ENCODE data around the gene NABP2. TPM values are rescaled to one million over a fixed set of nuclear protein-coding genes. Genes with fewer than 3 reads are reported as not detected.
"Not testable (repeated sequence)": the region's sequence is repeated elsewhere in the genome, so short reads cannot be mapped to it uniquely, and the experiment has no call there.

NABP2 gene
- total RNA-seq, 1 donor, result 26.8 TPM

DNA sequence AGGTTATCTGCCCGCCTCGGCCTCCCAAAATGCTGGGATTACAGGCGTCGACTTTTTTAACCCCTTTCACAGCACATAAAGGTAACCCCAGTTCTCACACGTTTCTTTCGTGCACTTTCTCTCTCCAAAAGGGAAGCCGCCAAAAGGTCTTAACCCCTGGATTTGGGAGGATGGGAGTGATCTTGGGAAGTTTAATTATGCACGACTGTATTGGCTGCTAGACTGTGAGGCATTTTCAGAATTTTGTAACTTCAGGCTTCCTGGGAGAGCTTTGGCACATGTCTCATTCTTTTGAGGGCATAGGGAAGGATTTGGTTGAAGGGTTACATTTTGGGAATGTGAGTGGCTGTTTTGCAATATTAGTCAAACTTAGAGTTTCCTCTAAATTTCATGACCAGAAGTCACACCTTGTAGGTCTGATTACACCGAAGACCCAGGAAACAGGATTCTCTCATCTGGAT lies 33.4 kb upstream of the NABP2 start:
- no peaks in the 10 kb centered on the region for H3K27me3 ChIP-seq (ENCODE audit: insufficient read depth, low read length)
- H3K4me3 ChIP-seq (ENCODE audit: insufficient read depth, low read length), result peak overlapping the region; percentile 94
- peaks cover 13% of the 10 kb centered on the region for H4K20me1 ChIP-seq (ENCODE audit: insufficient read depth, low read length)
- peak overlapping the region; percentile 66 for H2AFZ ChIP-seq (ENCODE audit: low read length)
- DNase-seq (ENCODE audit: insufficient read length, low spot score, missing footprints), result no peak
- peaks cover 34% of the 10 kb centered on the region for H3K79me2 ChIP-seq (ENCODE audit: insufficient read depth, low read length)
- peaks cover 4% of the 10 kb centered on the region for H3K36me3 ChIP-seq (ENCODE audit: insufficient read depth, low read length)
- peak overlapping the region; percentile 98 for H3K4me2 ChIP-seq (ENCODE audit: insufficient read depth, low read length)
- H3K9me3 ChIP-seq (ENCODE audit: low read depth, low read length), result no peaks in the 10 kb centered on the region
- H3K27ac ChIP-seq (ENCODE audit: low read depth, low read length), result no peak overlapping the region
- TF ChIP-seq, protein P1, sequence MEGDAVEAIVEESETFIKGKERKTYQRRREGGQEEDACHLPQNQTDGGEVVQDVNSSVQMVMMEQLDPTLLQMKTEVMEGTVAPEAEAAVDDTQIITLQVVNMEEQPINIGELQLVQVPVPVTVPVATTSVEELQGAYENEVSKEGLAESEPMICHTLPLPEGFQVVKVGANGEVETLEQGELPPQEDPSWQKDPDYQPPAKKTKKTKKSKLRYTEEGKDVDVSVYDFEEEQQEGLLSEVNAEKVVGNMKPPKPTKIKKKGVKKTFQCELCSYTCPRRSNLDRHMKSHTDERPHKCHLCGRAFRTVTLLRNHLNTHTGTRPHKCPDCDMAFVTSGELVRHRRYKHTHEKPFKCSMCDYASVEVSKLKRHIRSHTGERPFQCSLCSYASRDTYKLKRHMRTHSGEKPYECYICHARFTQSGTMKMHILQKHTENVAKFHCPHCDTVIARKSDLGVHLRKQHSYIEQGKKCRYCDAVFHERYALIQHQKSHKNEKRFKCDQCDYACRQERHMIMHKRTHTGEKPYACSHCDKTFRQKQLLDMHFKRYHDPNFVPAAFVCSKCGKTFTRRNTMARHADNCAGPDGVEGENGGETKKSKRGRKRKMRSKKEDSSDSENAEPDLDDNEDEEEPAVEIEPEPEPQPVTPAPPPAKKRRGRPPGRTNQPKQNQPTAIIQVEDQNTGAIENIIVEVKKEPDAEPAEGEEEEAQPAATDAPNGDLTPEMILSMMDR (IDR thresholded peaks at IDR 0.05; ENCODE audit: extremely low read depth, low read depth, low read length), result no peak
- H3K4me1 ChIP-seq (ENCODE audit: insufficient read depth, low read length), result peaks cover 23% of the 10 kb centered on the region

DNA sequence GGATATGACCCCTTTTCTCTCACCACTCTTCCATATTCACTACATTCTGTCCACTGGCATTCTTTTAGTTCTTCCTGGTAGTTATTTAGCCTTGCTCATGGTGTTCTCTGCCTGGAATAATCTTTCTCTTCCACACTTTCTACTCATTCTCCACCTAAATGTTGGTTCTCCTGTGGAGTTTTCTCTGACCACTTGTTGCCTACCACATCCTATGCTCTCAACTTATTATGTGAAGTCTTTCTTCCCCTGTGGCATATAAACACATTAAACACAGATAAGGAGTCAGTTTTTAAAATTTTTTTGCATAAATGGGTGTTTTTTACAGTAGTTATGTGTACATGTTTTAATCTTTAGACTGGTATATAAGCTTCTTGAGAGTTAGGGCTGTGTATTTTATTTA lies 31.6 kb upstream of the NABP2 start:
- Histone ChIP-seq H2AFZ (ENCODE audit: low read length) (no peak overlapping the region), H3K9me3 (ENCODE audit: low read depth, low read length) (no peaks in the 10 kb centered on the region)
- TF ChIP-seq, protein P1 (IDR thresholded peaks at IDR 0.05; ENCODE audit: extremely low read depth, low read depth, low read length), result no peak

DNA sequence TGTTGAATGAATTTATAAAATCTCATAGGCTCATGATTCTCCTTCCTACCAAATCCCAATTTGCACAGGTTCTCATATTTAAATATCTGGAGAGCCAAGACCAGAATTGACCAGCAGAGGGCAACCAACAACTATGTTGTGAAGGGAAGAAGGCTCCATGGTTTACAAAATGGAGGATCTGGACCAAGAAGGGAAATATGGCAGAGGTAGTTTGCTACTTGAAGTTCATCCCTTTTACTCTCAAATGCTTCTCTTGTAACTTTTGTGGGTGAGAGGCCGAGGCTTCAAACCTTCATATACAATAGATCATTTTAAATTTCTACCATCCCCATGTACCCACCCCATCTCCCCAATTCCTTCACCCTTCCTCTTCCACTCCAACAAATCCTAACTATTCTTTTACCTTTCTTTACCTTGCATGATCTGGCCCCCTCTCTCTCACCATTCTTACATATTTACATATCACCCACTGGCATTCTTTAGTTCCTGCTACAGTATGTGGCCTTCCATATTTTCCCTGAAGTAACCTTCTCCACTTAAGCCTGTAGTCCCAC lies 31.0 kb upstream of the NABP2 start:
- no peak overlapping the region for H3K27ac ChIP-seq (ENCODE audit: low read depth, low read length)
- peaks cover 25% of the 10 kb centered on the region for H3K4me1 ChIP-seq (ENCODE audit: insufficient read depth, low read length)
- no peaks in the 10 kb centered on the region for H3K9me3 ChIP-seq (ENCODE audit: low read depth, low read length)
- TF ChIP-seq, protein P1 (IDR thresholded peaks at IDR 0.05; ENCODE audit: extremely low read depth, low read depth, low read length), result peak; percentile 87
- DNase-seq (ENCODE audit: insufficient read length, low spot score, missing footprints), result peak; percentile 90
- peak overlapping the region; percentile 78 for H2AFZ ChIP-seq (ENCODE audit: low read length)
- no peaks in the 10 kb centered on the region for H3K27me3 ChIP-seq (ENCODE audit: insufficient read depth, low read length)
- H3K36me3 ChIP-seq (ENCODE audit: insufficient read depth, low read length), result no peaks in the 10 kb centered on the region
- H3K4me3 ChIP-seq (ENCODE audit: insufficient read depth, low read length), result no peak overlapping the region
- H3K4me2 ChIP-seq (ENCODE audit: insufficient read depth, low read length), result no peak overlapping the region
- peaks cover 6% of the 10 kb centered on the region for H4K20me1 ChIP-seq (ENCODE audit: insufficient read depth, low read length)
- H3K79me2 ChIP-seq (ENCODE audit: insufficient read depth, low read length), result peaks cover 14% of the 10 kb centered on the region

More for the DNA sequence above, 31.6 kb upstream of the NABP2 start:
- Histone ChIP-seq H3K36me3 (ENCODE audit: insufficient read depth, low read length) (no peaks in the 10 kb centered on the region), H3K79me2 (ENCODE audit: insufficient read depth, low read length) (peaks cover 19% of the 10 kb centered on the region), H3K4me2 (ENCODE audit: insufficient read depth, low read length) (no peak overlapping the region), H3K27ac (ENCODE audit: low read depth, low read length) (no peak overlapping the region), H4K20me1 (ENCODE audit: insufficient read depth, low read length) (peaks cover 10% of the 10 kb centered on the region), H3K4me1 (ENCODE audit: insufficient read depth, low read length) (peaks cover 29% of the 10 kb centered on the region), H3K4me3 (ENCODE audit: insufficient read depth, low read length) (no peak overlapping the region), H3K27me3 (ENCODE audit: insufficient read depth, low read length) (no peaks in the 10 kb centered on the region)
- no peak for DNase-seq (ENCODE audit: insufficient read length, low spot score, missing footprints)

DNA sequence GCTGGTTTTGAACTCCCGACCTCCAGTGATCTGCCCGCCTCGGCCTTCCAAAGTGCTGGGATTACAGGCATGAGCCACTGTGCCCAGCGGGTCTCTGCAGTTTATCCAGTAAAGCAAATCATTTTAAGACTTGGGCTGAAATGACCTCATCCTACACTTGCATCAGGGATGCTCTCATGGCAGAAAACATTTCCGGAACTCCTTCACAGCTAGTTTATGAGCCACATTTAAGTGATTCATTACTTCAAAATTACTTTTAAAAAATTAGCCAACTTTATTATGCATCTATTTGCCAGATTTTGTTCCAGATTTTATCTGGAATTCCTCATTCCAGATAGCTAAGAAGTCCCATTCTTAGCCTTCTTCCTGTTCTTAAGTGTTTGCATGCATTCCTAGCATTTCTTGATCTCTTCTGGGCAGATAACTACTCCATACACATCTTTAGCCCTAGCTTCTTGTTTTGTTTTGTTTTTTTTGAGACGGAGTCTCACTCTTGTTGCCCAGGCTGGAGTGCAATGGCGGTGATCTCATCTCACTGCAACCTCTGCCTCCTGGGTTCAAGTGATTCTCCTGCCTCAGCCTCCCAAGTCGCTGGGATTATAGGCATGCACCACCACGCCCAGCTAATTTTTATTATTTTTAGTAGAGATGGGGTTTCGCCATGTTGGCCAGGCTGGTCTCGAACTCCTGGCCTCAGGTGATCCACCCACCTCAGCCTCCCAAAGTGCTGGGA lies 27.2 kb upstream of the NABP2 start:
- not testable (repeated sequence) for H3K27me3 ChIP-seq (ENCODE audit: insufficient read depth, low read length); H3K4me2 ChIP-seq (ENCODE audit: insufficient read depth, low read length); H4K20me1 ChIP-seq (ENCODE audit: insufficient read depth, low read length); H3K79me2 ChIP-seq (ENCODE audit: insufficient read depth, low read length); H3K36me3 ChIP-seq (ENCODE audit: insufficient read depth, low read length); H2AFZ ChIP-seq (ENCODE audit: low read length); H3K4me3 ChIP-seq (ENCODE audit: insufficient read depth, low read length); H3K4me1 ChIP-seq (ENCODE audit: insufficient read depth, low read length); H3K9me3 ChIP-seq (ENCODE audit: low read depth, low read length)
- DNase-seq (ENCODE audit: insufficient read length, low spot score, missing footprints), result peak; percentile 94
- H3K27ac ChIP-seq (ENCODE audit: low read depth, low read length), result peak overlapping the region; percentile 73
